Endodermal cell (in vitro differentiated cells): ENCODE measurements around the gene CENPX. TPM values are rescaled to one million over a fixed set of nuclear protein-coding genes. Genes with fewer than 3 reads are reported as not detected.

Source experiments
- DNase-seq: peaks from one replicate; pipeline ENCODE4 v3.0.0-alpha.2; 2017
- H3K27ac ChIP-seq: 2 replicates; pipeline ENCODE4 v1.5.1; 2013; ENCODE audit warnings: mild to moderate bottlenecking, low read depth, low read length, moderate library complexity
- H3K27me3 ChIP-seq: 2 replicates; pipeline ENCODE4 v1.6.1; 2013; ENCODE audit warnings: mild to moderate bottlenecking, low read length, moderate library complexity; ENCODE audit not compliant: insufficient read depth, control insufficient read depth, poor library complexity, severe bottlenecking
- H3K36me3 ChIP-seq: 2 replicates; pipeline ENCODE4 v1.7.0; 2013; ENCODE audit warnings: mild to moderate bottlenecking, low read length, moderate library complexity; ENCODE audit not compliant: control insufficient read depth, insufficient read depth
- H3K4me1 ChIP-seq: one replicate; pipeline ENCODE4 v1.7.0; 2013; ENCODE audit warnings: low read length; ENCODE audit not compliant: control insufficient read depth, insufficient read depth
- H3K4me3 ChIP-seq: 2 replicates; pipeline ENCODE4 v1.5.1; 2013; ENCODE audit warnings: mild to moderate bottlenecking, low read length, moderate library complexity
- H3K9ac ChIP-seq: 2 replicates; pipeline ENCODE4 v1.6.1; 2013; ENCODE audit warnings: mild to moderate bottlenecking, low read length, moderate library complexity; ENCODE audit not compliant: poor library complexity, severe bottlenecking; ENCODE audit errors: extremely low read depth
- H3K9me3 ChIP-seq: 2 replicates; pipeline ENCODE4 v1.6.1; 2013; ENCODE audit warnings: mild to moderate bottlenecking, low read length, moderate library complexity; ENCODE audit not compliant: control insufficient read depth
- H3K27ac Mint-ChIP-seq: 2 replicates; pipeline ENCODE4 v1.8.0; 2020; ENCODE audit warnings: mixed read lengths
- H3K27me3 Mint-ChIP-seq: 2 replicates; pipeline ENCODE4 v1.8.0; 2021; ENCODE audit warnings: mild to moderate bottlenecking, mixed read lengths; ENCODE audit not compliant: insufficient read depth
- H3K36me3 Mint-ChIP-seq: 2 replicates; pipeline ENCODE4 v1.8.0; 2020; ENCODE audit warnings: low read depth, mixed read lengths
- H3K4me1 Mint-ChIP-seq: 2 replicates; pipeline ENCODE4 v1.8.0; 2020; ENCODE audit warnings: mixed read lengths
- H3K4me3 Mint-ChIP-seq: 2 replicates; pipeline ENCODE4 v1.8.0; 2020; ENCODE audit warnings: mild to moderate bottlenecking, moderate library complexity, mixed read lengths
- H3K9me3 Mint-ChIP-seq: 2 replicates; pipeline ENCODE4 v1.8.0; 2020; ENCODE audit warnings: mild to moderate bottlenecking, mixed read lengths
- CTCF ChIP-seq: fragments of 200-600 bp; sonication (generic); conservative IDR thresholded peaks from 2 replicates; pipeline ENCODE4 v1.5.0; 2021; ENCODE audit warnings: antibody characterized with exemption, mild to moderate bottlenecking
- WGBS, 2 experiments: methylation state at CpG; one replicate each; pipeline versions ENCODE4 v1.1.5 to v1.1.7; 2013; ENCODE audit warnings: missing lambda C conversion rate in 2 of 2, mixed read lengths in 1 of 2; ENCODE audit not compliant: insufficient coverage in 1 of 2, insufficient read length in 1 of 2; 5-methylcytosine and 5-hydroxymethylcytosine counted together
- total RNA-seq, 2 donors: library from RNA; stranded (reverse); fragmentation: NEBNext Ultra II Directional in 1 of 2; extraction: Animal tissue kit (Norgen Biotek cat#: 25700) in 1 of 2; gene quantifications; 2 replicates in 1 of 2; 3 replicates in 1 of 2; pipeline ENCODE4 v1.2.1, GENCODE V29; 2021

Gene CENPX
- total RNA-seq, 2 donors from 2014 or later, result 80.0 to 85.0 TPM

GRCh38 chr17:82037889-82038195, 15.2 kb upstream of the CENPX start:
- H3K36me3 ChIP-seq, result no peaks in the 10 kb centered on the region
- Mint-ChIP-seq H3K9me3 (peaks cover 8% of the 10 kb centered on the region), H3K36me3 (peaks cover 2% of the 10 kb centered on the region), H3K27me3 (peaks cover 17% of the 10 kb centered on the region), H3K4me3 (peak overlapping the region; percentile 62), H3K27ac (peak overlapping the region; percentile 92), H3K4me1 (peaks cover 4% of the 10 kb centered on the region)
- TF ChIP-seq CTCF, result no peak
- H3K27ac ChIP-seq, result peak overlapping the region; percentile 44
- no peaks in the 10 kb centered on the region for H3K9me3 ChIP-seq
- no peak for DNase-seq
- H3K9ac ChIP-seq, result no peak overlapping the region
- peak overlapping the region; percentile 86 for H3K4me3 ChIP-seq
- WGBS, 2 experiments, result 25 to 30% methylated on average over 10 of the region's 10 CpGs
- H3K4me1 ChIP-seq, result no peaks in the 10 kb centered on the region
- H3K27me3 ChIP-seq, result no peaks in the 10 kb centered on the region

GRCh38 chr17:82037092-82037888, 14.6 kb upstream of the CENPX start, which contains the start of gene DCXR:
Gene DCXR (minus strand): TSS chr17:82037697. CDS start chr17:82037682, 15 bp downstream.
- Mint-ChIP-seq H3K36me3 (peaks cover 3% of the 10 kb centered on the region), H3K4me1 (peaks cover 4% of the 10 kb centered on the region), H3K9me3 (peaks cover 8% of the 10 kb centered on the region), H3K27ac (peak within 1 kb of the TSS; percentile 92), H3K4me3 (peak within 1 kb of the TSS; percentile 62), H3K27me3 (peaks cover 17% of the 10 kb centered on the region)
- H3K36me3 ChIP-seq, result no peaks in the 10 kb centered on the region
- DNase-seq, result peak; percentile 100
- TF ChIP-seq CTCF, result peak; percentile 92
- peak within 1 kb of the TSS; percentile 30 for H3K9ac ChIP-seq
- H3K4me1 ChIP-seq, result no peaks in the 10 kb centered on the region
- H3K27ac ChIP-seq, result peak within 1 kb of the TSS; percentile 94
- H3K9me3 ChIP-seq, result no peaks in the 10 kb centered on the region
- peak within 1 kb of the TSS; percentile 86 for H3K4me3 ChIP-seq
- 0 to 1% methylated on average over 42 to 92 of the region's 92 CpGs for WGBS, 2 experiments
- no peaks in the 10 kb centered on the region for H3K27me3 ChIP-seq

GRCh38 chr17:82036634-82037091, 14.0 kb upstream of the CENPX start:
- 62 to 76% methylated on average over 15 to 23 of the region's 23 CpGs for WGBS, 2 experiments
- no peaks in the 10 kb centered on the region for H3K9me3 ChIP-seq
- no peak overlapping the region for H3K27ac Mint-ChIP-seq
- no peaks in the 10 kb centered on the region for H3K4me1 ChIP-seq
- peaks cover 17% of the 10 kb centered on the region for H3K27me3 Mint-ChIP-seq
- peaks cover 4% of the 10 kb centered on the region for H3K4me1 Mint-ChIP-seq
- no peaks in the 10 kb centered on the region for H3K27me3 ChIP-seq
- H3K4me3 Mint-ChIP-seq, result peak overlapping the region; percentile 62
- H3K9me3 Mint-ChIP-seq, result peaks cover 8% of the 10 kb centered on the region
- no peak overlapping the region for H3K27ac ChIP-seq
- H3K9ac ChIP-seq, result peak overlapping the region; percentile 30
- no peaks in the 10 kb centered on the region for H3K36me3 ChIP-seq
- peak overlapping the region; percentile 86 for H3K4me3 ChIP-seq
- DNase-seq, result no peak
- no peak for TF ChIP-seq CTCF
- peaks cover 3% of the 10 kb centered on the region for H3K36me3 Mint-ChIP-seq
